Dedifferentiated amniotic fluid mesenchymal stem cell (primary cell): ENCODE measurements around the gene PHF23.

Experiments
- DNase-seq: peaks from one replicate; pipeline ENCODE4 v3.0.0-alpha.2; 2016; ENCODE audit errors: extremely low spot score

The PHF23 gene

GRCh38 chr17:7237761-7238419 lies 1.4 kb downstream of the PHF23 start:
- peak; percentile 19 for DNase-seq

GRCh38 chr17:7237266-7237760 lies 1.9 kb downstream of the PHF23 start:
- no peak for DNase-seq

- no peak for DNase-seq
Observed at GRCh38 chr17:7236808-7237207, 2.4 kb downstream of the PHF23 start.

GRCh38 chr17:7235693-7236665 lies 3.3 kb downstream of the PHF23 start:
- no peak for DNase-seq

GRCh38 chr17:7234083-7234951 lies 4.9 kb downstream of the PHF23 start, which contains the start of gene DVL2:
TSS of gene DVL2 (minus strand) at chr17:7234517. CDS start at chr17:7234262, 255 bp downstream.
- peak; percentile 90 for DNase-seq

GRCh38 chr17:7233701-7234082 lies 5.6 kb downstream of the PHF23 start:
- peak; percentile 42 for DNase-seq

GRCh38 chr17:7232114-7232513 lies 7.1 kb downstream of the PHF23 start:
- DNase-seq, result no peak

GRCh38 chr17:7229504-7229903 lies 9.8 kb downstream of the PHF23 start:
- no peak for DNase-seq

GRCh38 chr17:7228920-7229319 lies 10.3 kb downstream of the PHF23 start:
- DNase-seq, result no peak

GRCh38 chr17:7226721-7227710 lies 12.2 kb downstream of the PHF23 start:
- DNase-seq, result no peak

- no peak for DNase-seq
Observed at GRCh38 chr17:7225711-7226331, 13.4 kb downstream of the PHF23 start.

- no peak for DNase-seq
Observed at GRCh38 chr17:7224661-7225111, 14.6 kb downstream of the PHF23 start.

GRCh38 chr17:7224110-7224509 lies 15.1 kb downstream of the PHF23 start:
- no peak for DNase-seq

- no peak for DNase-seq
Observed at GRCh38 chr17:7223375-7223774, 15.9 kb downstream of the PHF23 start.

- DNase-seq, result no peak
Observed at GRCh38 chr17:7222972-7223292, 16.3 kb downstream of the PHF23 start.

GRCh38 chr17:7222093-7222971 lies 16.9 kb downstream of the PHF23 start:
- DNase-seq, result no peak

- DNase-seq, result no peak
Observed at GRCh38 chr17:7221278-7222092, 17.8 kb downstream of the PHF23 start.

- DNase-seq, result no peak
Observed at GRCh38 chr17:7220593-7221277, 18.5 kb downstream of the PHF23 start.
